Natural killer cell (primary cell): ENCODE results near the gene CNIH4. TPM values are rescaled to one million over a fixed set of nuclear protein-coding genes. Genes with fewer than 3 reads are reported as not detected.
A peak's percentile ranks its signal among the peaks of the same experiment; 100 is the strongest.

Experiments used
- ATAC-seq, 3 donors: fragments of 150-1000 bp in 2 of 3; fragments of 200-7000 bp in 1 of 3; cut with Tn5 transposase; 1 replicate in 1 of 3; 2 replicates in 2 of 3; pipeline ENCODE4 v1.10.0; 2021; ENCODE audit warnings: mild to moderate bottlenecking in 2 of 3, moderate library complexity in 2 of 3
- DNase-seq, 2 donors: peaks; one replicate each; pipeline versions ENCODE4 v3.0.0 to v3.0.0-alpha.2; 2013 to 2021; ENCODE audit warnings: mixed read lengths in 1 of 2
- H3K27ac ChIP-seq: one replicate; pipeline ENCODE4 v1.5.1; 2013; ENCODE audit warnings: mild to moderate bottlenecking, low read length
- H3K27me3 ChIP-seq: one replicate; pipeline ENCODE4 v1.6.1; 2013; ENCODE audit warnings: low read length; ENCODE audit not compliant: control insufficient read depth, insufficient read depth
- H3K36me3 ChIP-seq: one replicate; pipeline ENCODE4 v1.6.1; 2013; ENCODE audit warnings: low read length; ENCODE audit not compliant: control insufficient read depth, insufficient read depth
- H3K4me1 ChIP-seq: one replicate; pipeline ENCODE4 v1.6.1; 2013; ENCODE audit warnings: low read length; ENCODE audit not compliant: control insufficient read depth, insufficient read depth
- H3K4me3 ChIP-seq: one replicate; pipeline ENCODE4 v1.5.1; 2013; ENCODE audit warnings: low read length
- H3K9me3 ChIP-seq: one replicate; pipeline ENCODE4 v1.6.1; 2013; ENCODE audit warnings: low read length; ENCODE audit not compliant: control insufficient read depth, insufficient read depth
- H3K27ac Mint-ChIP-seq, 2 donors: one replicate each; pipeline ENCODE4 v1.8.0; 2022; ENCODE audit warnings: mild to moderate bottlenecking in 2 of 2, mixed read lengths in 2 of 2, moderate library complexity in 1 of 2
- H3K27me3 Mint-ChIP-seq, 2 donors: one replicate each; pipeline ENCODE4 v1.8.0; 2022; ENCODE audit warnings: low read depth in 2 of 2, mixed read lengths in 2 of 2
- H3K36me3 Mint-ChIP-seq: one replicate; pipeline ENCODE4 v1.8.0; 2022; ENCODE audit warnings: mixed read lengths
- H3K4me1 Mint-ChIP-seq, 2 donors: one replicate each; pipeline ENCODE4 v1.8.0; 2022; ENCODE audit warnings: mixed read lengths in 2 of 2
- H3K4me3 Mint-ChIP-seq: one replicate; pipeline ENCODE4 v1.8.0; 2022; ENCODE audit warnings: mild to moderate bottlenecking, moderate library complexity, mixed read lengths
- H3K9me3 Mint-ChIP-seq, 2 donors: one replicate each; pipeline ENCODE4 v1.8.0; 2022; ENCODE audit warnings: mixed read lengths in 2 of 2
- CTCF ChIP-seq: fragments of 200-600 bp; IDR thresholded peaks from one replicate; pipeline ENCODE4 v1.8.0; 2022; ENCODE audit warnings: antibody characterized with exemption
- WGBS: methylation state at CpG from one replicate; pipeline ENCODE4 v1.1.7; 2013; ENCODE audit warnings: missing lambda C conversion rate; ENCODE audit not compliant: insufficient coverage; 5-methylcytosine and 5-hydroxymethylcytosine counted together
- intact Hi-C: fragments of 100-400 bp; cut with micrococcal nuclease; formaldehyde crosslinking; loops from one replicate; pipeline ENCODE4 v1.14.2; 2022
- total RNA-seq, 4 donors: library from RNA; stranded (reverse); fragments of 120-200 nt in 1 of 4; gene quantifications; one replicate each; pipeline versions ENCODE4 v1.2.3 to v1.2.4, GENCODE V29; 2013 to 2022

CNIH4 gene
- total RNA-seq, 3 donors from 2014 or later (not counting 1 experiment from before 2014, with no cell fraction given), result 20.4 to 32.4 (median 27.3) TPM

GRCh38 chr1:224378855-224379631 is 22.4 kb downstream of the CNIH4 start:
- Mint-ChIP-seq H3K4me3 (peak overlapping the region; percentile 85), H3K27ac (peak overlapping the region; percentile 85 to 89), H3K27me3 (no peaks in the 10 kb centered on the region), H3K4me1 (peaks cover 85 to 87% of the 10 kb centered on the region in 2 donors), H3K36me3 (no peaks in the 10 kb centered on the region), H3K9me3 (no peaks in the 10 kb centered on the region)
- DNase-seq (peak in 1 of 2 donors; percentile 22), ATAC-seq (no peak)
- no peaks in the 10 kb centered on the region for H3K27me3 ChIP-seq
- intact Hi-C loops, result no loop called here
- H3K4me3 ChIP-seq, result no peak overlapping the region
- H3K27ac ChIP-seq, result peak overlapping the region; percentile 9
- no peaks in the 10 kb centered on the region for H3K9me3 ChIP-seq
- 70% methylated on average over 7 of the region's 7 CpGs for WGBS
- TF ChIP-seq CTCF, result no peak
- peaks cover 21% of the 10 kb centered on the region for H3K36me3 ChIP-seq
- H3K4me1 ChIP-seq, result peaks cover 61% of the 10 kb centered on the region

- Histone ChIP-seq H3K4me1 (peaks cover 52% of the 10 kb centered on the region), H3K27ac (peak overlapping the region; percentile 68), H3K36me3 (peaks cover 17% of the 10 kb centered on the region), H3K27me3 (no peaks in the 10 kb centered on the region), H3K4me3 (no peak overlapping the region), H3K9me3 (no peaks in the 10 kb centered on the region)
- Mint-ChIP-seq H3K27ac (peak overlapping the region; percentile 85 to 89), H3K36me3 (no peaks in the 10 kb centered on the region), H3K27me3 (no peaks in the 10 kb centered on the region), H3K4me1 (peaks cover 76 to 77% of the 10 kb centered on the region in 2 donors), H3K9me3 (no peaks in the 10 kb centered on the region), H3K4me3 (peak overlapping the region; percentile 85)
- 0% methylated on average over 2 of the region's 4 CpGs for WGBS
- ATAC-seq (peak; percentile 53 to 85 (median 75)), DNase-seq (peak; percentile 25 to 73)
- TF ChIP-seq CTCF, result no peak
- intact Hi-C loops, result loop anchor here (5.0 kb wide), 1 partner anchor 52 kb away; the partner anchor contains the start of gene WDR26
These were observed 23.3 kb downstream of the CNIH4 start for GRCh38 chr1:224380003-224380402.

- no peaks in the 10 kb centered on the region for H3K27me3 ChIP-seq
- H3K9me3 Mint-ChIP-seq, result no peaks in the 10 kb centered on the region
- H3K4me1 ChIP-seq, result peaks cover 42% of the 10 kb centered on the region
- H3K27ac Mint-ChIP-seq, result peak overlapping the region; percentile 61 to 89
- intact Hi-C loops, result loop anchor here (5.0 kb wide), 1 partner anchor 50 kb away; the partner anchor contains the start of gene WDR26
- no peak overlapping the region for H3K4me3 ChIP-seq
- no peaks in the 10 kb centered on the region for H3K9me3 ChIP-seq
- ATAC-seq, result no peak
- peak overlapping the region; percentile 57 for H3K4me3 Mint-ChIP-seq
- H3K36me3 Mint-ChIP-seq, result no peaks in the 10 kb centered on the region
- TF ChIP-seq CTCF, result no peak
- peaks cover 10% of the 10 kb centered on the region for H3K36me3 ChIP-seq
- H3K27me3 Mint-ChIP-seq, result no peaks in the 10 kb centered on the region
- DNase-seq, result no peak
- peak overlapping the region; percentile 0 for H3K27ac ChIP-seq
- H3K4me1 Mint-ChIP-seq, result peaks cover 56 to 60% of the 10 kb centered on the region in 2 donors
- 88% methylated on average over 4 of the region's 4 CpGs for WGBS
These were observed 25.3 kb downstream of the CNIH4 start for GRCh38 chr1:224381880-224382548.
